ENCODE results near the gene SMAD7.

The SMAD7 gene

DNA sequence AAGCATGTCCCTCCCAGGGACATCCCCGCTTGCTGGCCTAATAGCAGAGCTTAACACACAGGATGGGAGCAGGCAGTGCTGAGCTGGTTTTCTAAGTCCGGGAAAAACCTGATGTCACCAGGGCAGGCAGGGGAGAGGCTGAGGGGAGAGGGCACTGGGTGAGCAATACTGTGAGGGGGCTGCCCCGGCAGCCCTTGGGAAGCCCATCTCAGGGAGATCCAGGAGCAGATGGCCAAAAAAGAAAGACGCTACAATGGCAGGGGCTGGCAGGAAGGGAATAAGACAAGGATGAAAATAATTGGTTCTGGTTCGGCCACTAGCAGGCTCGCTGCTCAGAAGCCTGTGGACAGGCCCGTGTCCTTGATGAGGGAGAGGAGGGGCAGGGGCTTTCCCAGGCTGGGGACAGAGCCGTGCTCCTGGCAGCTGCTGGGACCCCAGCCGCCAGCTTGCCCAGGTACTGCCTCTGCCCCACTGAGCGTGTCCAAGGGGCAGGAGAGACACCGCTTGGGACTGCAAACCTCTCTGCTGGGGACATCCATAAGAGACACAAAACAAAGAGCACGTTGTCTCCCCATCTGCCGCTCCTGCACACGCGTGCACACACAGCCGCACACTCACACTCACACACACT is 30.2 kb downstream of the SMAD7 start:
- Histone ChIP-seq H3K9me3 (ENCODE audit: control insufficient read depth, low read length) (no peaks in the 10 kb centered on the region), H3K27me3 (ENCODE audit: control insufficient read depth, insufficient read depth, low read length) (no peaks in the 10 kb centered on the region), H3K9ac (ENCODE audit: low read length) (no peak overlapping the region), H3K4me3 (ENCODE audit: low read length) (no peak overlapping the region), H3K4me1 (ENCODE audit: control insufficient read depth, insufficient read depth, low read length) (peaks cover 42% of the 10 kb centered on the region), H3K36me3 (ENCODE audit: control insufficient read depth, insufficient read depth, low read length) (peaks cover 9% of the 10 kb centered on the region)

GRCh38 chr18:48919547-48919946 is 31.2 kb downstream of the SMAD7 start:
- peaks cover 38% of the 10 kb centered on the region for H3K4me1 ChIP-seq (ENCODE audit: control insufficient read depth, insufficient read depth, low read length)

DNA sequence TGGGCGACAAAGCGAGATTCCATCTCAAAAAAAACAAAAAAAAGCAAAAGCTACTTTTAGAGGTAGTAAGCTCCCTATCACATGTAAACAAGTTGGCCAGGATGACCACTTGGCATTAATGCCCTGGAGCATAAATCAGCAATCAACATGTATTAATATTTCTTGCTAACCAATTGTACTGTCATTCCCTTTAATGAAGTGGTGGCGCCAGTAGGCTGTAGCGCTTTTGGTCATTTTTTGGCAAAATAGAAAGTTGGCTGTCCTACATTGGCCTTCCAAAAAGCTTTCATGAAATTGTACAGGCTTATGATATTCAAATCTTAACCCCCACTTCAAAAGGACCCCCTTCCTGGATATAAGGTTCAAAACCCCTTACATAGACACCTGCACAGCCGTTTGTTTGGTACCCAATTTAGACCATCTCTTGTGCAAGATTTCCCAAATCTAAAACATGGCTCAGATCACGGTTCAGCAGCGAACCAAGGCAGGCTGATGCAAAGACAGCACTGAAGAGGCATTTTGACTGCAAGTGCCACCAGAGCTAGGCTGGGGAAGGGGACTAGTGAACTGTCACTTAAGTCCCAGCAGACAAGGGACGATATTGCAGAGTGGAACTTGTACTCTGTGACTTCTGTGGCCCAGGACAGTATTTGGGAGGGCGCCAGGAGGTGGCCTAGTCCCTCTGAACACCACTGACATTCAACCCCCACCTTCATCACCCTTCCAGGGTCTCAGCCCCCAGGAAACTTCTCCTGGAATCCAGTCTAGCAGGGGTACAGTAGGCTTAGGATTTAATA is 31.9 kb downstream of the SMAD7 start:
- Histone ChIP-seq H3K9ac (ENCODE audit: low read length) (no peak overlapping the region), H3K9me3 (ENCODE audit: control insufficient read depth, low read length) (no peaks in the 10 kb centered on the region), H3K4me3 (ENCODE audit: low read length) (no peak overlapping the region), H3K4me1 (ENCODE audit: control insufficient read depth, insufficient read depth, low read length) (peaks cover 32% of the 10 kb centered on the region), H3K36me3 (ENCODE audit: control insufficient read depth, insufficient read depth, low read length) (peaks cover 9% of the 10 kb centered on the region), H3K27me3 (ENCODE audit: control insufficient read depth, insufficient read depth, low read length) (no peaks in the 10 kb centered on the region)

More at GRCh38 chr18:48919547-48919946, 31.2 kb downstream of the SMAD7 start:
- Histone ChIP-seq H3K9ac (ENCODE audit: low read length) (no peak overlapping the region), H3K27me3 (ENCODE audit: control insufficient read depth, insufficient read depth, low read length) (no peaks in the 10 kb centered on the region), H3K9me3 (ENCODE audit: control insufficient read depth, low read length) (no peaks in the 10 kb centered on the region), H3K4me3 (ENCODE audit: low read length) (no peak overlapping the region), H3K36me3 (ENCODE audit: control insufficient read depth, insufficient read depth, low read length) (peaks cover 9% of the 10 kb centered on the region)

- Histone ChIP-seq H3K36me3 (ENCODE audit: control insufficient read depth, insufficient read depth, low read length) (peaks cover 9% of the 10 kb centered on the region), H3K9me3 (ENCODE audit: control insufficient read depth, low read length) (no peaks in the 10 kb centered on the region), H3K4me1 (ENCODE audit: control insufficient read depth, insufficient read depth, low read length) (peaks cover 22% of the 10 kb centered on the region), H3K4me3 (ENCODE audit: low read length) (no peak overlapping the region), H3K9ac (ENCODE audit: low read length) (no peak overlapping the region), H3K27me3 (ENCODE audit: control insufficient read depth, insufficient read depth, low read length) (no peaks in the 10 kb centered on the region)
Observed at GRCh38 chr18:48917579-48918517, 32.9 kb downstream of the SMAD7 start.

GRCh38 chr18:48915626-48916425 is 34.9 kb downstream of the SMAD7 start:
- Histone ChIP-seq H3K4me1 (ENCODE audit: control insufficient read depth, insufficient read depth, low read length) (peaks cover 12% of the 10 kb centered on the region), H3K9ac (ENCODE audit: low read length) (no peak overlapping the region), H3K36me3 (ENCODE audit: control insufficient read depth, insufficient read depth, low read length) (peaks cover 6% of the 10 kb centered on the region), H3K4me3 (ENCODE audit: low read length) (no peak overlapping the region), H3K27me3 (ENCODE audit: control insufficient read depth, insufficient read depth, low read length) (no peaks in the 10 kb centered on the region), H3K9me3 (ENCODE audit: control insufficient read depth, low read length) (no peaks in the 10 kb centered on the region)

- Histone ChIP-seq H3K9ac (ENCODE audit: low read length) (no peak overlapping the region), H3K4me3 (ENCODE audit: low read length) (no peak overlapping the region), H3K36me3 (ENCODE audit: control insufficient read depth, insufficient read depth, low read length) (peaks cover 6% of the 10 kb centered on the region), H3K4me1 (ENCODE audit: control insufficient read depth, insufficient read depth, low read length) (peaks cover 12% of the 10 kb centered on the region), H3K27me3 (ENCODE audit: control insufficient read depth, insufficient read depth, low read length) (no peaks in the 10 kb centered on the region), H3K9me3 (ENCODE audit: control insufficient read depth, low read length) (no peaks in the 10 kb centered on the region)
Observed at GRCh38 chr18:48914581-48915251, 36.0 kb downstream of the SMAD7 start.

- H3K4me3 ChIP-seq (ENCODE audit: low read length): no peak overlapping the region
- no peaks in the 10 kb centered on the region for H3K9me3 ChIP-seq (ENCODE audit: control insufficient read depth, low read length)
- peaks cover under 1% of the 10 kb centered on the region for H3K36me3 ChIP-seq (ENCODE audit: control insufficient read depth, insufficient read depth, low read length)
- H3K9ac ChIP-seq (ENCODE audit: low read length): no peak overlapping the region
- H3K4me1 ChIP-seq (ENCODE audit: control insufficient read depth, insufficient read depth, low read length): peaks cover 12% of the 10 kb centered on the region
- H3K27me3 ChIP-seq (ENCODE audit: control insufficient read depth, insufficient read depth, low read length): no peaks in the 10 kb centered on the region
Observed at GRCh38 chr18:48913775-48914174, 37.0 kb downstream of the SMAD7 start.

GRCh38 chr18:48913201-48913600 is 37.6 kb downstream of the SMAD7 start:
- Histone ChIP-seq H3K27me3 (ENCODE audit: control insufficient read depth, insufficient read depth, low read length) (no peaks in the 10 kb centered on the region), H3K9me3 (ENCODE audit: control insufficient read depth, low read length) (no peaks in the 10 kb centered on the region)

GRCh38 chr18:48910972-48911545 is 39.7 kb downstream of the SMAD7 start:
- no peaks in the 10 kb centered on the region for H3K27me3 ChIP-seq (ENCODE audit: control insufficient read depth, insufficient read depth, low read length)
- H3K9ac ChIP-seq (ENCODE audit: low read length): no peak overlapping the region
- H3K36me3 ChIP-seq (ENCODE audit: control insufficient read depth, insufficient read depth, low read length): no peaks in the 10 kb centered on the region
- peaks cover 11% of the 10 kb centered on the region for H3K4me1 ChIP-seq (ENCODE audit: control insufficient read depth, insufficient read depth, low read length)
- no peaks in the 10 kb centered on the region for H3K9me3 ChIP-seq (ENCODE audit: control insufficient read depth, low read length)
- H3K4me3 ChIP-seq (ENCODE audit: low read length): no peak overlapping the region

More at GRCh38 chr18:48913201-48913600, 37.6 kb downstream of the SMAD7 start:
- Histone ChIP-seq H3K36me3 (ENCODE audit: control insufficient read depth, insufficient read depth, low read length) (no peaks in the 10 kb centered on the region), H3K4me1 (ENCODE audit: control insufficient read depth, insufficient read depth, low read length) (peaks cover 12% of the 10 kb centered on the region), H3K9ac (ENCODE audit: low read length) (no peak overlapping the region), H3K4me3 (ENCODE audit: low read length) (no peak overlapping the region)

- Histone ChIP-seq H3K36me3 (ENCODE audit: control insufficient read depth, insufficient read depth, low read length) (no peaks in the 10 kb centered on the region), H3K9ac (ENCODE audit: low read length) (no peak overlapping the region), H3K27me3 (ENCODE audit: control insufficient read depth, insufficient read depth, low read length) (no peaks in the 10 kb centered on the region), H3K4me1 (ENCODE audit: control insufficient read depth, insufficient read depth, low read length) (peaks cover under 1% of the 10 kb centered on the region), H3K4me3 (ENCODE audit: low read length) (no peak overlapping the region), H3K9me3 (ENCODE audit: control insufficient read depth, low read length) (no peaks in the 10 kb centered on the region)
Observed at GRCh38 chr18:48909721-48910120, 41.0 kb downstream of the SMAD7 start.

- H3K4me1 ChIP-seq (ENCODE audit: control insufficient read depth, insufficient read depth, low read length): no peaks in the 10 kb centered on the region
- no peaks in the 10 kb centered on the region for H3K27me3 ChIP-seq (ENCODE audit: control insufficient read depth, insufficient read depth, low read length)
- H3K9me3 ChIP-seq (ENCODE audit: control insufficient read depth, low read length): no peaks in the 10 kb centered on the region
- H3K9ac ChIP-seq (ENCODE audit: low read length): no peak overlapping the region
- no peak overlapping the region for H3K4me3 ChIP-seq (ENCODE audit: low read length)
- H3K36me3 ChIP-seq (ENCODE audit: control insufficient read depth, insufficient read depth, low read length): no peaks in the 10 kb centered on the region
Observed at GRCh38 chr18:48908916-48909315, 41.8 kb downstream of the SMAD7 start.

All from mucosa of stomach (tissue), 1 donor.